ENCODE data around the gene GOLGA8Q. TPM values are rescaled to one million over a fixed set of nuclear protein-coding genes. Genes with fewer than 3 reads are reported as not detected.
"Not testable (repeated sequence)": the region's sequence is repeated elsewhere in the genome, so short reads cannot be mapped to it uniquely, and the experiment has no call there.

GOLGA8Q gene
- total and polyA plus RNA-seq, 2 donors from 2014 or later, result 1.6 TPM; not detected in 1

DNA sequence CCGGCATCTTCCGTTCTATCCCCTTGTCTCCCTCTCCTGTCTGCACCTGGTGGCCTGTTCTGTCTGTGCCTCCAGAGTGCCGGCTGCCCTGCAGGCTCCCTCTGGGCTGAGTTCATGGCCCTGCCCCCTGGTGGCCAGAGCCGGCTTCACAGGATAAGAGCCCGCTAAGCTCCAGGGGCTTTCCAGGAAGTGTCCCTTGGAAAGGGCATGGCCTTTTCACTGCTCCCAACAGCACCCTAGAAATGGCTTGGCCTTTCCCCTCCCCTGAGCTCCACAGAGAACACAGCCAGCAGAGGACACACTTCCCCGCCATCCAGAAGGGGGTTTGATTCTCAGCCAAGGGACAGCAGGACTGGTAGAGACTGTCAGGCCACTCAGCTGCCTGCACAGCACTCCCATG lies 15.1 kb downstream of the GOLGA8Q start:
- H3K27ac ChIP-seq (ENCODE audit: low read depth in 2 of 2, low read length in 2 of 2); H3K9me3 ChIP-seq (ENCODE audit: control insufficient read depth in 2 of 3, insufficient read depth in 1 of 3, low read length in 3 of 3); H3K9ac ChIP-seq (ENCODE audit: low read length in 3 of 3); FAIRE-seq; H3K4me3 ChIP-seq (ENCODE audit: low read length in 3 of 3); H3K27me3 ChIP-seq (ENCODE audit: control insufficient read depth, insufficient read depth, low read length); H3K4me1 ChIP-seq (ENCODE audit: control insufficient read depth in 2 of 3, insufficient read depth in 2 of 3, low read depth in 1 of 3, low read length in 3 of 3); H3K36me3 ChIP-seq (ENCODE audit: control insufficient read depth in 2 of 3, insufficient read depth in 3 of 3, low read length in 3 of 3); intact Hi-C loops (cut with DNase I): not testable (repeated sequence)
- DNase-seq, result peak in 1 of 5 donors; percentile 24

DNA sequence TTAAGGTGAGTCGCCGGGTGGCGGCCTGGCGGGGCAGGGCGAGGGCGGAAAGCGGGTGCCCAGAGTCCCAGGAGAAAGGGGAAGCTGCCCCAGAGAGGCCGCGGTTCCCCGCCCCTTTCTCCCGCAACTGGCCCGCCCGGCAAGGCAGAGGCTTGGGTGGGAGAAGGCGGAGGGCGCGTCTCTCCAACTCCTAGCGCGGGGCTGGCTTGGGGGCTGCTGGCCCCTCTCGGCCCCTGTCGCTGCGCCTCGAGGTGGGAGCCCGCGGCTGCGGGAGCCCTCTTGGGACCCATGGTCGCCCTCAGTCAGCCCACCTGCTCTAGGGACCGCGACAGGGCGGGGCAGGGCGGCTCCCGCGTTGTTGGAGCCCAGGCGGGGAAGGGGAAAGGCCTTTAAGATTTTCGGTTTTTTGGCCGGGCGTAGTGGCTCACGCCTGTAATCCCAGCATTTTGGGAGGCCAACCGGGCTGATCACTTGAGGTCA lies 21.2 kb downstream of the GOLGA8Q start:
- H3K27ac ChIP-seq (ENCODE audit: low read depth in 2 of 2, low read length in 2 of 2); H3K36me3 ChIP-seq (ENCODE audit: control insufficient read depth in 2 of 3, insufficient read depth in 3 of 3, low read length in 3 of 3); H3K9me3 ChIP-seq (ENCODE audit: control insufficient read depth in 2 of 3, insufficient read depth in 1 of 3, low read length in 3 of 3); H3K4me3 ChIP-seq (ENCODE audit: low read length in 3 of 3); intact Hi-C loops (cut with DNase I); H3K4me1 ChIP-seq (ENCODE audit: control insufficient read depth in 2 of 3, insufficient read depth in 2 of 3, low read depth in 1 of 3, low read length in 3 of 3); FAIRE-seq; H3K9ac ChIP-seq (ENCODE audit: low read length in 3 of 3); DNase-seq; H3K27me3 ChIP-seq (ENCODE audit: control insufficient read depth, insufficient read depth, low read length): not testable (repeated sequence)

DNA sequence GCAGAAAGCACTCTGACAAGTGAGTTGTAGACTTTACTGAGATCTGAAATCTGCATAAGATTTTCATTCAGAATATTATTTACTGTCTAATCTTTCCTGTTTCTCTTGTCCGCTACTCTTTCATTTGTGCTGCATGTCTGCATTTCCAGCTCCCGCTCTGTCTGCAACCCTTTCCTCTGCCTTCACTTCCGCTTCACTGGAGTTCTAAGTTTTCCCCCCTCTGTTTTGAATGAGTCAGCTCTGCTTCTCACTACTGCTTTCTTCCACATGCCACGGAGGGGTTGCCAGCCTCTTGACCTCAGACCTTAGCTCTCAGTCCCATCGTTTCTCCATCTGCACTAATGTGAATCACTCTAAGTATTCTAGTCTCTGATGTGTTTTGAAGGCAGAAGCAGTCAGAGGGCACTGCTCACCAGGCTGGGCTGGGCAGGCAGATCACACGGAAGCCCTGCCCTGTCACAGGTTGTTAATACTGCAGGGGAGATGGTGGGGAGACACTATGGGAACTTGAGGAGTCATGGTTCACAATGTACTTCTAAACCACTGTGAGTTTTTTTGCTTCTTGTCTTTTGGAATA lies 27.6 kb downstream of the GOLGA8Q start:
- H3K27ac ChIP-seq (ENCODE audit: low read depth in 2 of 2, low read length in 2 of 2); H3K27me3 ChIP-seq (ENCODE audit: control insufficient read depth, insufficient read depth, low read length); H3K4me3 ChIP-seq (ENCODE audit: low read length in 3 of 3); H3K9me3 ChIP-seq (ENCODE audit: control insufficient read depth in 2 of 3, insufficient read depth in 1 of 3, low read length in 3 of 3); H3K4me1 ChIP-seq (ENCODE audit: control insufficient read depth in 2 of 3, insufficient read depth in 2 of 3, low read depth in 1 of 3, low read length in 3 of 3); H3K9ac ChIP-seq (ENCODE audit: low read length in 3 of 3); H3K36me3 ChIP-seq (ENCODE audit: control insufficient read depth in 2 of 3, insufficient read depth in 3 of 3, low read length in 3 of 3); intact Hi-C loops (cut with DNase I); FAIRE-seq; DNase-seq: not testable (repeated sequence)

DNA sequence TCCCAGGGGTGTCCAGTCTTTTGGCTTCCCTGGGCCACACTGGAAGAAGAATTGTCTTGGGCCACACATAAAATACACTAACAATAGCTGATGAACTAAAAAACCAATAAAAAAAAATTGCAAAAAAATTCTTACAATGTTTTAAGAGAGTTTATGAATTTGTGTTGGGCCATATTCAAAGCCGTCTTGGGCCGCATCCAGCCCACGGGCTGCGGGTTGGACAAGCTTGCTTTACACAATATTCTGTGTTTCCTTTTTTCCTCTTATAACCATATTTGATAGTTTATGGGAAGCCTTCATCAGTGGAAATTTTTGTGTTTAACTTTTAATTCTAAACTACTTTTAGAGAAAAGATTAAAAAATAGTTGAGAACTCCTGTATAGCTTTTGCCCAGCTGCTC lies 28.9 kb downstream of the GOLGA8Q start:
- H3K4me3 ChIP-seq (ENCODE audit: low read length in 3 of 3); FAIRE-seq; H3K9me3 ChIP-seq (ENCODE audit: control insufficient read depth in 2 of 3, insufficient read depth in 1 of 3, low read length in 3 of 3); H3K9ac ChIP-seq (ENCODE audit: low read length in 3 of 3); H3K27ac ChIP-seq (ENCODE audit: low read depth in 2 of 2, low read length in 2 of 2); H3K27me3 ChIP-seq (ENCODE audit: control insufficient read depth, insufficient read depth, low read length); H3K36me3 ChIP-seq (ENCODE audit: control insufficient read depth in 2 of 3, insufficient read depth in 3 of 3, low read length in 3 of 3); H3K4me1 ChIP-seq (ENCODE audit: control insufficient read depth in 2 of 3, insufficient read depth in 2 of 3, low read depth in 1 of 3, low read length in 3 of 3); intact Hi-C loops (cut with DNase I); DNase-seq: not testable (repeated sequence)

DNA sequence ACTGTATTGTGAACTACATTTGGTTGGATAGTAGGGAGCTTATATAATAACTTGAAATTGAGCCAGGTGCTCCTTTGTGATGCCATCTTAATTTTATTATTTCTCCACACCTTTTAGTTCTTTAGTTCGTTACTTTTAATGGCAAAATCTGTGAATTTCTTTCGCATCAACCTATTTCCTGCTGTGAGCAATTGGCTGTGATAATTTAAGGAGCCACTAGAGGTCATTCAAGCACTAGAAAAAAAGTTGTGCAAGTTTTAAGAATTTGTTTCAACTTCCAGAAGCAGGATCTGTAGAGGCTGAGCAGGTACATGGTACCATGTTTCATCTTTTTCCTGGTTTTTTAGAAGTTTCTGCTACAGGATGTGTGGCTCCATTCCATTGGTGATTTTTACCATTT lies 47.1 kb downstream of the GOLGA8Q start:
- DNase-seq; H3K36me3 ChIP-seq (ENCODE audit: control insufficient read depth in 2 of 3, insufficient read depth in 3 of 3, low read length in 3 of 3); H3K4me1 ChIP-seq (ENCODE audit: control insufficient read depth in 2 of 3, insufficient read depth in 2 of 3, low read depth in 1 of 3, low read length in 3 of 3); H3K9ac ChIP-seq (ENCODE audit: low read length in 3 of 3); intact Hi-C loops (cut with DNase I); H3K27me3 ChIP-seq (ENCODE audit: control insufficient read depth, insufficient read depth, low read length); H3K27ac ChIP-seq (ENCODE audit: low read depth in 2 of 2, low read length in 2 of 2); H3K9me3 ChIP-seq (ENCODE audit: control insufficient read depth in 2 of 3, insufficient read depth in 1 of 3, low read length in 3 of 3); H3K4me3 ChIP-seq (ENCODE audit: low read length in 3 of 3); FAIRE-seq: not testable (repeated sequence)

DNA sequence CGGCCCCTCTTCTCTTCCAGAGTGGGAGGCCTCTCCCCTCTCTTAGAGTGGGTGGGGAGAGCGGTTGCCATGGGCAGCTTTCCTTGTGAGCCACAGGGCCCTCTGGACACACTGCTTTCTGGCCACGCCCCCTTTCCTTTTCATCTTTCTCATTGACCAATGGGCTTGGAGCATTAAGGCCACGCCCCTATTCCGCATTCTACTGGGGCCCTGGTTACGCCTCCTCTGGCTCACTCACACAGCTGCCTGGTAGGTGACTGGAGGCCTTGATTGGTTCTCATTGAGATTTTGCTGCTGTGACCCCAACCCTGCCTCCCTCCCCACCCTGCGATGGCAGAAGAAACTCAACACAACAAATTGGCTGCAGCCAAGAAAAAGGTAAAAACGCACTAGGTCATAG lies 51.9 kb downstream of the GOLGA8Q start, which contains the start of gene GOLGA8H:
GOLGA8H (plus strand) TSS at position 233 of the 400 bp plus-strand sequence; CDS start at position 331, 98 bp downstream.
- H3K4me3 ChIP-seq (ENCODE audit: low read length in 3 of 3); H3K9me3 ChIP-seq (ENCODE audit: control insufficient read depth in 2 of 3, insufficient read depth in 1 of 3, low read length in 3 of 3); H3K9ac ChIP-seq (ENCODE audit: low read length in 3 of 3); H3K27ac ChIP-seq (ENCODE audit: low read depth in 2 of 2, low read length in 2 of 2); FAIRE-seq; intact Hi-C loops (cut with DNase I); H3K27me3 ChIP-seq (ENCODE audit: control insufficient read depth, insufficient read depth, low read length); H3K36me3 ChIP-seq (ENCODE audit: control insufficient read depth in 2 of 3, insufficient read depth in 3 of 3, low read length in 3 of 3); H3K4me1 ChIP-seq (ENCODE audit: control insufficient read depth in 2 of 3, insufficient read depth in 2 of 3, low read depth in 1 of 3, low read length in 3 of 3); DNase-seq: not testable (repeated sequence)

Other genes with a start within 250 kb of the GOLGA8Q start
- gene CHRFAM7A, start 158.5 kb upstream of the GOLGA8Q start, total RNA-seq, result 2.7 TPM
- gene CHRFAM7A, start 158.5 kb upstream of the GOLGA8Q start, polyA plus RNA-seq (ENCODE audit: insufficient read depth, low read depth, low replicate concordance), result 0.54 TPM
- gene GOLGA8R, start 137.8 kb upstream of the GOLGA8Q start, total RNA-seq, result 6.3 TPM
- gene GOLGA8R, start 137.8 kb upstream of the GOLGA8Q start, polyA plus RNA-seq (ENCODE audit: insufficient read depth, low read depth, low replicate concordance), result 0.41 TPM
- 0.88 TPM for gene GOLGA8H, start 52.0 kb downstream of the GOLGA8Q start, total RNA-seq
- gene GOLGA8H, start 52.0 kb downstream of the GOLGA8Q start, polyA plus RNA-seq (ENCODE audit: insufficient read depth, low read depth, low replicate concordance), result 0.43 TPM

Measured in kidney (tissue), 11 donors.